Measurements from ENCODE around the gene SLC35F1. TPM values are rescaled to one million over a fixed set of nuclear protein-coding genes. Genes with fewer than 3 reads are reported as not detected.

SLC35F1 gene
- total and polyA plus RNA-seq, 5 donors: 1.0 to 2.4 (median 2.0) TPM

DNA sequence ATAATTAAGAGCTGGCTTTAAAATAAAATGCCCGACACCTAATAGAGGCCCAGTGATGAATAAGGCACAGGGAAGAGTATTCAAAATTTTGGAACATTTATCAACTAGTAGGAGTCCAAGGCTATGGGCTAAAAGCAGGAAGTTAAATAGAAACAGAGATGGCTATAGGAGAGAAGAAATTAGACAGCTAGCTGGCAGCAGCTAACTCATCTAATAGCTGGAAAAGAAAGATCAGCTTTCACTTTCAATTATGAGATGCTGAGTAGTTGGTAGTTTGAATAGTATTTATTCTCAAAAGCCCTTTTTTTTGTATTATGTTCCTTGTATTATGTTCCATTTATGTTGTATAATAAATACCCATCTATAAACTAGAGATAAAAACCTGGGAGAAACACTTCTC is 215.7 kb downstream of the SLC35F1 start:
- H3K4me1 ChIP-seq (ENCODE audit: control insufficient read depth, insufficient read depth, low read length): no peaks in the 10 kb centered on the region
- intact Hi-C loops (cut with DNase I): no loop called here
- ATAC-seq (no peak), DNase-seq (no peak)
- H3K27ac ChIP-seq (ENCODE audit: low read length): no peak overlapping the region
- no peaks in the 10 kb centered on the region for H3K27me3 ChIP-seq (ENCODE audit: control insufficient read depth, insufficient read depth)
- H3K4me3 ChIP-seq (ENCODE audit: low read length): no peak overlapping the region
- no peaks in the 10 kb centered on the region for H3K9me3 ChIP-seq (ENCODE audit: control insufficient read depth, low read length)
- 76% methylated on average over 1 of the region's 1 CpG for WGBS

DNA sequence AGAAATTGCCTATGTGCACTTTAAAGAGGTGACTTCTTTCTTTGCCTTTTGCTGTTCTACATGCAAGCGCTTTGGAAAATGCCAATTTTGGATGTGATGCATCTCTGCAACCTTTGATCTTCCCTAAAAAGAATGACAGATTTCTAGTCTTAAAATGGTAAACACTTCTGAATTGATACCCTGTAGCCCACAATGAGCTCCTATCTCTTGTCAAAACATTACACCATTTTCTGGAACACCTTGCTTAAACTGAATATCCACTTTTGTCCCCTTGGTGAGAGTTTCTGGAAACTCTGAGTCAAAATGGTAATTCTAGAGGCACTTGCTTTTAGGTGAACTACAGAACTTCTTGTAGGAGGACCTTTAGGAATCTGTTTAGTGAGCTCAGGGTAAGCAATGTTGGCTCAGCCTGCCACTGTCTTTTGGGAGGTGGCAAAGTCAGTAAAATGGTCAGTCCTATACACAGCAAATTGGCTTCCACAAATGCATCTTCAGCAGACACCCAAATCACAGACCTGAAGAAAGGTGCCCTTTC is 216.5 kb downstream of the SLC35F1 start:
- H3K4me3 ChIP-seq (ENCODE audit: low read length): no peak overlapping the region
- H3K9me3 ChIP-seq (ENCODE audit: control insufficient read depth, low read length): no peaks in the 10 kb centered on the region
- intact Hi-C loops (cut with DNase I): no loop called here
- WGBS: 97% methylated on average over 1 of the region's 1 CpG
- H3K27me3 ChIP-seq (ENCODE audit: control insufficient read depth, insufficient read depth): no peaks in the 10 kb centered on the region
- ATAC-seq (no peak), DNase-seq (no peak)
- no peaks in the 10 kb centered on the region for H3K4me1 ChIP-seq (ENCODE audit: control insufficient read depth, insufficient read depth, low read length)
- no peak overlapping the region for H3K27ac ChIP-seq (ENCODE audit: low read length)

GRCh38 chr6:118124851-118125250 is 217.8 kb downstream of the SLC35F1 start:
- ATAC-seq (no peak), DNase-seq (no peak)
- 66% methylated on average over 2 of the region's 2 CpGs for WGBS
- intact Hi-C loops (cut with DNase I): no loop called here
- Histone ChIP-seq H3K4me1 (ENCODE audit: control insufficient read depth, insufficient read depth, low read length) (no peaks in the 10 kb centered on the region), H3K27ac (ENCODE audit: low read length) (no peak overlapping the region), H3K27me3 (ENCODE audit: control insufficient read depth, insufficient read depth) (no peaks in the 10 kb centered on the region), H3K4me3 (ENCODE audit: low read length) (no peak overlapping the region), H3K9me3 (ENCODE audit: control insufficient read depth, low read length) (no peaks in the 10 kb centered on the region)

DNA sequence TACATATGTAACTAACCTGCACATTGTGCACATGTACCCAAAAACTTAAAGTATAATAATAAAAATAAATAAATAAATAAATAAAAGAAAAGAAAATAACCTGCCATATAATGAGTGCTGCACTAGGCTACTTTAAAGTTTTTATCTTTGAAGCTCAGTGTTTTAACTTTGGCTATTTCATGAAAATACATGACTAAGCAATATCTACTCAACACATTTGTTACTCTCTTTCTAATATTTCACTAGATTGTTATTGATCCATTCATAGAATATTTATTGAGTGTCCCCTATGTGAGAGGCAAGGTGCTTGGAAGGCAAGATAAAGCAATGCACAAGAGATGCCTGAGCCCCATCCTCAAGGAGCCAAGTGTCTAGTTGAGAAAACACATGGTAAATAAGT is 221.7 kb downstream of the SLC35F1 start:
- H3K27ac ChIP-seq (ENCODE audit: low read length): no peak overlapping the region
- H3K9me3 ChIP-seq (ENCODE audit: control insufficient read depth, low read length): no peaks in the 10 kb centered on the region
- no peak for DNase-seq
- peaks cover 1% of the 10 kb centered on the region for H3K4me1 ChIP-seq (ENCODE audit: control insufficient read depth, insufficient read depth, low read length)
- intact Hi-C loops (cut with DNase I): no loop called here
- H3K4me3 ChIP-seq (ENCODE audit: low read length): no peak overlapping the region
- H3K27me3 ChIP-seq (ENCODE audit: control insufficient read depth, insufficient read depth): no peaks in the 10 kb centered on the region
- ATAC-seq: no peak

DNA sequence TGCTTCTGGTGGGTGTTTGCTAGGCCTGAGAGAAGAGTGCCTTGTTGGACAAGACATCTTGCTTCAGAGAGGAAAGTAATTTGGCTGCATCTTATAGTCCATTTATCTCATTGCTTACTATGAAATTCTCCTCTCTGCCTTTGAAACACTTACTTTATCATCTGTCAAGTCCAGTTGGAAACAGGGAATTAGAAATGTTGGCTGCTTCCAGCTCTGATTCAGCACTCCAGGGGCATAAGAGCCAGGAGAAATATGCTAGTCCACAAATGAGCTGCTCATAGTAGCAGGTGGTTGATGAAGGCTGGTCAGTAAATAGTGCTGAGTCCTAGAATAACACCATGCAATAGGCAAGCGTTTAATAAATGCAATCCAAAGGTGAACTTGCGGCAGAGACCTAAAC is 227.1 kb downstream of the SLC35F1 start:
- H3K4me1 ChIP-seq (ENCODE audit: control insufficient read depth, insufficient read depth, low read length): peaks cover 1% of the 10 kb centered on the region
- no peak overlapping the region for H3K27ac ChIP-seq (ENCODE audit: low read length)
- H3K27me3 ChIP-seq (ENCODE audit: control insufficient read depth, insufficient read depth): no peaks in the 10 kb centered on the region
- intact Hi-C loops (cut with DNase I): no loop called here
- no peak for ATAC-seq
- H3K4me3 ChIP-seq (ENCODE audit: low read length): no peak overlapping the region
- H3K9me3 ChIP-seq (ENCODE audit: control insufficient read depth, low read length): no peaks in the 10 kb centered on the region
- no peak for DNase-seq
- 66% methylated on average over 2 of the region's 2 CpGs for WGBS

DNA sequence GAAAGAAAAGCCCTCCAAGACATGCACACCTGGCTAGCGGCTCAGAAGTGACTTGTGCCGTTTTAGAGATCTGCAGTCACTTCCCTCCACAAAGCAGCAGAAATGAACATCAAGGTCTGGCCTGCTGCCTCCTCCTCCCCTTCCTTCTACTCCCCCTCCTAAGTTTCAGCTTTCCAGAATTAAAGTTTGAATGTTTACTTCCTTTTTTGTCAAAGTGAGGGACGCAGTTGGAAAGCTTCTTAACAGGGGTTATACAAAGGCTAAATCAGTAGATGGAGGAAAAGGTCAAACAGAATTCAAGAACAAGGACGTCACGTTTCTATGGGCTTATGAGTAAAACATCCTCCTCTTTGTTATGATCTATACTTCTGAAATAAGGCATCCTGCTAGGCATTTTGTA is 227.7 kb downstream of the SLC35F1 start:
- intact Hi-C loops (cut with DNase I): no loop called here
- Histone ChIP-seq H3K4me1 (ENCODE audit: control insufficient read depth, insufficient read depth, low read length) (peaks cover 1% of the 10 kb centered on the region), H3K27me3 (ENCODE audit: control insufficient read depth, insufficient read depth) (no peaks in the 10 kb centered on the region), H3K9me3 (ENCODE audit: control insufficient read depth, low read length) (no peaks in the 10 kb centered on the region), H3K27ac (ENCODE audit: low read length) (no peak overlapping the region), H3K4me3 (ENCODE audit: low read length) (no peak overlapping the region)
- 40% methylated on average over 5 of the region's 5 CpGs for WGBS
- DNase-seq (no peak), ATAC-seq (no peak)

- ATAC-seq (no peak), DNase-seq (no peak)
- Histone ChIP-seq H3K4me1 (ENCODE audit: control insufficient read depth, insufficient read depth, low read length) (peaks cover 1% of the 10 kb centered on the region), H3K4me3 (ENCODE audit: low read length) (no peak overlapping the region), H3K9me3 (ENCODE audit: control insufficient read depth, low read length) (no peaks in the 10 kb centered on the region), H3K27me3 (ENCODE audit: control insufficient read depth, insufficient read depth) (no peaks in the 10 kb centered on the region), H3K27ac (ENCODE audit: low read length) (no peak overlapping the region)
- intact Hi-C loops (cut with DNase I): no loop called here
- 90% methylated on average over 2 of the region's 2 CpGs for WGBS
Measured at GRCh38 chr6:118135371-118135770, 228.3 kb downstream of the SLC35F1 start.

DNA sequence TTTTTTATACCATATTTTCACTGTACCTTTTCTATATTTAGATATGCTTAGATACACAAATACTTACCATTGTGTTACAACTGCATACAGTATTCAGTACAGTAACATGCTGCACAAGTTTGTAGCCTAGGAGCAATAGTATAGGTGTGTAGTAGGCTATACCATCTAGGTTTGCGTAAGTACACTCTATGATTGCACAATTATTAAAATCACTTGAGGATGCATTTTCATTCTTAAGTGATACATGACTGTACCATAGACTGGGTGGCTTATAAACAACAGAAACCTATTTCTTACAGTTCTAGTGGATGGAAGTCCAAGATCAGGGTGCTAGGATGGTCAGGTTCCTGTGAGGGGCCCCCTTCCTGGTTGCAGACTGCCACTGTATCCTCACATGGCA is 234.1 kb downstream of the SLC35F1 start:
- Histone ChIP-seq H3K27me3 (ENCODE audit: control insufficient read depth, insufficient read depth) (no peaks in the 10 kb centered on the region), H3K27ac (ENCODE audit: low read length) (no peak overlapping the region), H3K9me3 (ENCODE audit: control insufficient read depth, low read length) (no peaks in the 10 kb centered on the region), H3K4me1 (ENCODE audit: control insufficient read depth, insufficient read depth, low read length) (no peaks in the 10 kb centered on the region), H3K4me3 (ENCODE audit: low read length) (no peak overlapping the region)
- ATAC-seq: no peak
- intact Hi-C loops (cut with DNase I): no loop called here
- DNase-seq: no peak
- 95% methylated on average over 1 of the region's 1 CpG for WGBS

DNA sequence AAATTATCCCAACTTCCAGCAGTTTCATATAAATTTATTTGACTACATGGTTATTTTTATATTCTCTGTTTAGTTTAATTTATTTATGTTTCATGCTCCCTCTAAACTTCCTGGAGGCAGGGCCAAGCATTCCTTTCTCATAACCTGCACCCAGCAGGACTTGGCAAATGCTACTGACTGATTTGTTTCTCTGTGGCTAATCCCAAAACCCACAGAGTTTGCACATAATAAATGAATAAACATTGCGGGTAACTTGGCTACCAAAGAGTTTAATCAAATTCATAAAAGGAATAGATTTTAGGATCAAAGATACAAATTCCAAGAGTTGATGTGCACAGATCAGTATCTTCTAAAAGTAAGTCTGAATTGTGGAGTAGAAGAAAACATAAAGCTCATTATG is 239.5 kb downstream of the SLC35F1 start:
- 80% methylated on average over 1 of the region's 1 CpG for WGBS
- no peaks in the 10 kb centered on the region for H3K4me1 ChIP-seq (ENCODE audit: control insufficient read depth, insufficient read depth, low read length)
- H3K9me3 ChIP-seq (ENCODE audit: control insufficient read depth, low read length): no peaks in the 10 kb centered on the region
- intact Hi-C loops (cut with DNase I): no loop called here
- no peaks in the 10 kb centered on the region for H3K27me3 ChIP-seq (ENCODE audit: control insufficient read depth, insufficient read depth)
- no peak overlapping the region for H3K27ac ChIP-seq (ENCODE audit: low read length)
- DNase-seq (no peak), ATAC-seq (no peak)
- H3K4me3 ChIP-seq (ENCODE audit: low read length): no peak overlapping the region

- DNase-seq: no peak
- Histone ChIP-seq H3K27me3 (ENCODE audit: control insufficient read depth, insufficient read depth) (no peaks in the 10 kb centered on the region), H3K27ac (ENCODE audit: low read length) (no peak overlapping the region), H3K4me1 (ENCODE audit: control insufficient read depth, insufficient read depth, low read length) (no peaks in the 10 kb centered on the region), H3K4me3 (ENCODE audit: low read length) (no peak overlapping the region), H3K9me3 (ENCODE audit: control insufficient read depth, low read length) (no peaks in the 10 kb centered on the region)
- no peak for ATAC-seq
- WGBS: 82% methylated on average over 5 of the region's 5 CpGs
- intact Hi-C loops (cut with DNase I): no loop called here
Measured at GRCh38 chr6:118147511-118147910, 240.4 kb downstream of the SLC35F1 start.

DNA sequence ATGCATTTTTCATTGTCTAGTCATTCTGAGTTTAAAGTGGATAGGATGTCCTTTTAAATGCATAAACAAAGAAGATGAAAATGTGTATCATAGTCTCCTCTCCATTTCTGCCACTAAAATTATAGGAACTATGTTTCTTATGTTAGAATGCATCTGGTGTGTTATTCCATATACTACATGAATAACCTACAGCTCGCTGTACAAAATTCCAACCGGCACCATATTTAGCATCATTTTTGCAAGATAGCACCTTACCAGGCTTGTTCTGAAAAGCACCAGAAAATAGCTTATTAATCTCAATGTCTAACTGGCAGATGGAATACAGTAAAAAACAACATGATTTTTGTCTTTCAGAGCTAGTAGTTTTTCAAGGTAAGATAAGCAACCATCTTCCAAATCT is 241.5 kb downstream of the SLC35F1 start:
- intact Hi-C loops (cut with DNase I): no loop called here
- DNase-seq: no peak
- H3K9me3 ChIP-seq (ENCODE audit: control insufficient read depth, low read length): no peaks in the 10 kb centered on the region
- no peak overlapping the region for H3K4me3 ChIP-seq (ENCODE audit: low read length)
- no peaks in the 10 kb centered on the region for H3K4me1 ChIP-seq (ENCODE audit: control insufficient read depth, insufficient read depth, low read length)
- no peaks in the 10 kb centered on the region for H3K27me3 ChIP-seq (ENCODE audit: control insufficient read depth, insufficient read depth)
- ATAC-seq: no peak
- 89% methylated on average over 2 of the region's 2 CpGs for WGBS
- H3K27ac ChIP-seq (ENCODE audit: low read length): no peak overlapping the region

DNA sequence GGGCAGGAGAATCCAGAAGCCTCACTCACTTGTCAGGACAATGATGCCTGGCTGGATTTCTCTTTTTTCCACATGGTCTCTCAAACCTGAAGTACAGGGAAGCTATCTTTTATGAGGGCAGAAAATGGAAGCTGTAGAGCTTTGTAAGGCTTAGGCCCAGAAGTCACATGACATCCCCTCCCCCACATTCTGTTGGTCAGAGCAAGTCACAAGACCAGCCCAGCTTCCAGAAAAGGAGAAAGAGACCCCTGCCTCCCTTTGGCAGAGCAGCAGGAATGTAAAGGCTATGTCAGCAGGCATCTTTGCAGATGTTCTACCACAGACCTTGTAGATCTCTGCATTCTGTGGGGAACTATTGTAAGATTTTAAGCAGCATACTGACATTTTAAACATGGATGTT is 245.5 kb downstream of the SLC35F1 start:
- ATAC-seq: no peak
- intact Hi-C loops (cut with DNase I): no loop called here

More for the DNA sequence above, 245.5 kb downstream of the SLC35F1 start:
- DNase-seq: no peak
- Histone ChIP-seq H3K4me3 (ENCODE audit: low read length) (no peak overlapping the region), H3K4me1 (ENCODE audit: control insufficient read depth, insufficient read depth, low read length) (no peaks in the 10 kb centered on the region), H3K9me3 (ENCODE audit: control insufficient read depth, low read length) (no peaks in the 10 kb centered on the region), H3K27me3 (ENCODE audit: control insufficient read depth, insufficient read depth) (no peaks in the 10 kb centered on the region), H3K27ac (ENCODE audit: low read length) (no peak overlapping the region)
